Measurements from ENCODE around the gene B4GALT6.

Gene B4GALT6

DNA sequence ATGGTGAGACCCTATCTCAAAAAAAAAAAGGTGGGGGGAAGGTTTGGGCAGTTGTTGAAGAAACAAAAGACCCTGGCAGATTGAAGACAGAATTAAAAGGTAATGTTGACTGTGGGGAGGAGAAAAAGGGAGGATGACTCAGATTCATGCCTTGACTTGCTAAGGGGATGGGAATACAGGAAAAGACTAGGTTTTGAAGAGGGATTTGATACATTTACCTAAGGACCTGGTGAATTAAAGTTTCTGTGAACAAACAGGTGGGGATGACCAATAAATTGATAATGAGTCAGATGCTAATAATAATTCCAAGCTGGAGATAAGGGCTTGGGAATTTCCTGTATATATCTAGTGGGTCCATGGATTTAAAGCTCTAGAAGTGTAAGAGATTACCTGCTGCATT lies 65.1 kb downstream of the B4GALT6 start:
- H3K36me3 Mint-ChIP-seq (ENCODE audit: low read depth), result no peaks in the 10 kb centered on the region
- H3K27ac Mint-ChIP-seq, result no peak overlapping the region

DNA sequence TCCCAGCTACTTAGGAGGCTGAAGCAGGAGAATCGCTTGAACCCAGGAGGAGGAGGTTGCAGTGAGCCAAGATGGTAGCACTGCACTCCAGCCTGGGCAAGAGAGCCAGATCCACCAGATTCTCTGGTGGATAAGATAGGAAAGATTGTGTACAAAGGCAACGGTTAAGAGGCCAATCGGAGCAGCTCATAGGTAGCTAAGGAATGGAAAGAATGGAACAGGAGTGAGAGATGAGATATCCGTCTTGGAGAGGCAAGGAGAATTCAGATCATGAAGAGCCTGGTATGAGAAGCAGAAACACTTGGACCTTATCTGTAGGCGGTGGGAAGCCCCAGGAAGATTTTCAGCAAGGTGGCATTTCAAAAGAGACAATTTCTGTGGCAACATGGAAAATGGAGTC lies 65.6 kb downstream of the B4GALT6 start:
- Mint-ChIP-seq H3K36me3 (ENCODE audit: low read depth) (no peaks in the 10 kb centered on the region), H3K4me3 (no peak overlapping the region), H3K4me1 (ENCODE audit: low read depth) (no peaks in the 10 kb centered on the region), H3K27ac (no peak overlapping the region), H3K27me3 (ENCODE audit: low read depth) (no peaks in the 10 kb centered on the region), H3K9me3 (no peaks in the 10 kb centered on the region)
- no peak for DNase-seq (ENCODE audit: low spot score)

More for the DNA sequence above, 65.1 kb downstream of the B4GALT6 start:
- DNase-seq (ENCODE audit: low spot score), result no peak
- Mint-ChIP-seq H3K9me3 (no peaks in the 10 kb centered on the region), H3K27me3 (ENCODE audit: low read depth) (no peaks in the 10 kb centered on the region), H3K4me1 (ENCODE audit: low read depth) (no peaks in the 10 kb centered on the region), H3K4me3 (no peak overlapping the region)

DNA sequence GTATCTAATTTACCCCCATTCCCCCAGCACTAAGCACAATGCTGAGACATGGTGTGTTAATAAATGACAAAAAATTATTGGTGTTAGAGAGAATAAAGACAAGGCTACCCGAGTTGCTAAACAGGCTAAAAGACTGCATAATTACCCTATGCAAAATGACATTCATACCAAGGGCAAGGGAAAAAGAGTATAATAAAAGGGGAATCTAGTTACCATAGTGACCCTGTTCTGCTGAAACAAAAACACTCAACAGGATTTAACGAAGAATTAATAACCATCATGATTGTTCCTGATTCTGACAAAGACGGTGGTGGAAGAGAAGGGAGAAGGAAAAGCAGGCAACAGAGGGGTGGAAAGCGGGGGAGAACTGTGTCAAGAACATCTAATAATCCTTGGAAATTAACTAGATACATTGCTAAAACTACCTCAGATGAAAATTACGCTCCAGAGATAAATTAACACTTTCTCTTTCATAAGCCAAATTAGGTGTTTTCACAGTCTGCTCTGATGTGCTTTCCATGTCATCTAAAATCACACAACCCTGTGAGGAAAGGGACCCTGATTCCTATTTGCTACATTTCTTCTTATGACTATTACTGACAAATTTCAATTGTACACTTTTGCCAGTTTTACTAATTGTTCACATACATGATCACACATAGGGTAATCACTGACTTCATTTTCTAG lies 67.2 kb downstream of the B4GALT6 start:
- Mint-ChIP-seq H3K27ac (no peak overlapping the region), H3K36me3 (ENCODE audit: low read depth) (no peaks in the 10 kb centered on the region), H3K27me3 (ENCODE audit: low read depth) (no peaks in the 10 kb centered on the region), H3K4me1 (ENCODE audit: low read depth) (no peaks in the 10 kb centered on the region), H3K4me3 (no peak overlapping the region), H3K9me3 (no peaks in the 10 kb centered on the region)
- no peak for DNase-seq (ENCODE audit: low spot score)

DNA sequence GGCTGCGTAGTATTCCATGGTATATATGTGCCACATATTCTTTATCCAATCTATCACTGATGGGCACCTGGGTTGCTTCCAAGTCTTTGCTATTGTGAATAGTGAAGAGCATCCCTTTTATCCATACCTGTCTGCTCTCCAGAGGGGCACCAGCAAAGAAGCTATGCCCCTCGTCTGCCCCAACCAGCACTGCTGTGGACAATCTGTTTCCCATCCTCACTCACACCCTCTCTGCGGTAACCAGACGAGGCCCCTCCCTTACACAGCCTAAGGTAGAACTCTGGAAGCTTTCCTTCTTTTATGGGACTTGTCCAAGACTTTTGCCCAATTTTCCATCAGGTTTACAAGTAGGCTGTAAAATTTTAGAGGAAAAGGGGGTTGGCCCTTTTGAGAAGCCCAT lies 67.8 kb downstream of the B4GALT6 start:
- Mint-ChIP-seq H3K4me1 (ENCODE audit: low read depth) (no peaks in the 10 kb centered on the region), H3K27me3 (ENCODE audit: low read depth) (no peaks in the 10 kb centered on the region), H3K4me3 (no peak overlapping the region), H3K9me3 (no peaks in the 10 kb centered on the region), H3K27ac (no peak overlapping the region), H3K36me3 (ENCODE audit: low read depth) (no peaks in the 10 kb centered on the region)
- DNase-seq (ENCODE audit: low spot score), result no peak

- no peak for DNase-seq (ENCODE audit: low spot score)
- no peaks in the 10 kb centered on the region for H3K27me3 Mint-ChIP-seq (ENCODE audit: low read depth)
- H3K27ac Mint-ChIP-seq, result no peak overlapping the region
- no peaks in the 10 kb centered on the region for H3K9me3 Mint-ChIP-seq
- H3K36me3 Mint-ChIP-seq (ENCODE audit: low read depth), result no peaks in the 10 kb centered on the region
- no peaks in the 10 kb centered on the region for H3K4me1 Mint-ChIP-seq (ENCODE audit: low read depth)
- H3K4me3 Mint-ChIP-seq, result no peak overlapping the region
Observed at GRCh38 chr18:31614044-31614443, 70.3 kb downstream of the B4GALT6 start.

GRCh38 chr18:31612124-31612523 lies 72.3 kb downstream of the B4GALT6 start:
- Mint-ChIP-seq H3K27me3 (ENCODE audit: low read depth) (peaks cover 3% of the 10 kb centered on the region), H3K36me3 (ENCODE audit: low read depth) (no peaks in the 10 kb centered on the region), H3K27ac (no peak overlapping the region), H3K9me3 (no peaks in the 10 kb centered on the region), H3K4me3 (no peak overlapping the region), H3K4me1 (ENCODE audit: low read depth) (no peaks in the 10 kb centered on the region)
- no peak for DNase-seq (ENCODE audit: low spot score)

GRCh38 chr18:31611511-31611910 lies 72.9 kb downstream of the B4GALT6 start:
- Mint-ChIP-seq H3K27me3 (ENCODE audit: low read depth) (peaks cover 3% of the 10 kb centered on the region), H3K27ac (no peak overlapping the region), H3K4me3 (no peak overlapping the region)

GRCh38 chr18:31610286-31611205 lies 73.8 kb downstream of the B4GALT6 start:
- Mint-ChIP-seq H3K4me1 (ENCODE audit: low read depth) (no peaks in the 10 kb centered on the region), H3K4me3 (no peak overlapping the region), H3K9me3 (no peaks in the 10 kb centered on the region), H3K27me3 (ENCODE audit: low read depth) (peaks cover 3% of the 10 kb centered on the region), H3K27ac (no peak overlapping the region), H3K36me3 (ENCODE audit: low read depth) (no peaks in the 10 kb centered on the region)
- DNase-seq (ENCODE audit: low spot score), result no peak

More at GRCh38 chr18:31611511-31611910, 72.9 kb downstream of the B4GALT6 start:
- Mint-ChIP-seq H3K4me1 (ENCODE audit: low read depth) (no peaks in the 10 kb centered on the region), H3K36me3 (ENCODE audit: low read depth) (no peaks in the 10 kb centered on the region), H3K9me3 (no peaks in the 10 kb centered on the region)
- no peak for DNase-seq (ENCODE audit: low spot score)

DNA sequence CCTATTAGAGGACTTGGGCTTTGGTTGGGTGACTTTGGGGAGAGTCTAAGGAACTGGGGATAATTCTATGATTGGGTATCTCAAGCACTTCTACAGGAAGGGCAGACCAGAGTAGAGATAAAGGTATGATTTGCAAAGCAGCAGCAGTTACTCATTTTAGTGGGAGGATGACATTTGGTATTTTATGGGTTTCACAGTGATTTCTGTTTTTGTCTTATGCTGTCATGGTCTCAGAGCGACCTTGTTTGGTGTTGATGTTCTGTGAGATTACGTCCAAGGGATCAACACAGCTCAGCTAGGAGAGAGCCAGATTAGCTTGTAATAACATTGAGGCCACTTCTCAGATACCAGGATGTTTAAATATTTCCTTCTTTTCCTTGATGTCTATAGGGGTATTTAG lies 74.5 kb downstream of the B4GALT6 start:
- H3K36me3 Mint-ChIP-seq (ENCODE audit: low read depth), result no peaks in the 10 kb centered on the region
- DNase-seq (ENCODE audit: low spot score), result no peak

GRCh38 chr18:31607384-31607783 lies 77.0 kb downstream of the B4GALT6 start:
- H3K9me3 Mint-ChIP-seq, result no peaks in the 10 kb centered on the region

More for the DNA sequence above, 74.5 kb downstream of the B4GALT6 start:
- Mint-ChIP-seq H3K27ac (no peak overlapping the region), H3K27me3 (ENCODE audit: low read depth) (peaks cover 3% of the 10 kb centered on the region), H3K4me3 (no peak overlapping the region), H3K4me1 (ENCODE audit: low read depth) (no peaks in the 10 kb centered on the region), H3K9me3 (no peaks in the 10 kb centered on the region)

DNA sequence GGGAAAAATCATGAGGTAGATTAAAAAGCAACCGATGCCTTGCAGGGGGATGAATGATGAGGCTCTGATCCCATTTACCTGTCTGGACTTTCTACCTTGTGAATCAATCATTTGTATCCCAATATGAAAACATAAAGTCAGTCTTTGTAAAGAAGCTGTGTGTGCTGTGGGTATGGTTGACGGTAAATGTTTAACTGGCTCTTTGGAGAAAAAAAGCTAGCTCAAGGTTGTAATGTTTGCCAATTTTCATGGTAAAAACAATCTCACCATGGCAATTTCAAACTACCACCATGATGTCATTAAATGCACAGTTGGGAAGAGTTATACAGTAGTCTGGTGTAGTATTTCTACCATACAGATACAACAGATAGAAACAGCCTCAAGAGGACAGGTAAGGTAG lies 78.1 kb downstream of the B4GALT6 start:
- H3K4me3 Mint-ChIP-seq, result no peak overlapping the region

More at GRCh38 chr18:31607384-31607783, 77.0 kb downstream of the B4GALT6 start:
- Mint-ChIP-seq H3K4me3 (no peak overlapping the region), H3K27me3 (ENCODE audit: low read depth) (peaks cover 3% of the 10 kb centered on the region), H3K27ac (no peak overlapping the region), H3K36me3 (ENCODE audit: low read depth) (no peaks in the 10 kb centered on the region), H3K4me1 (ENCODE audit: low read depth) (no peaks in the 10 kb centered on the region)
- DNase-seq (ENCODE audit: low spot score), result no peak

GRCh38 chr18:31603315-31603714 lies 81.1 kb downstream of the B4GALT6 start:
- Mint-ChIP-seq H3K4me3 (no peak overlapping the region), H3K4me1 (ENCODE audit: low read depth) (no peaks in the 10 kb centered on the region), H3K27ac (no peak overlapping the region), H3K36me3 (ENCODE audit: low read depth) (no peaks in the 10 kb centered on the region), H3K27me3 (ENCODE audit: low read depth) (peaks cover 3% of the 10 kb centered on the region), H3K9me3 (no peaks in the 10 kb centered on the region)
- DNase-seq (ENCODE audit: low spot score), result peak; percentile 19

More for the DNA sequence above, 78.1 kb downstream of the B4GALT6 start:
- no peaks in the 10 kb centered on the region for H3K4me1 Mint-ChIP-seq (ENCODE audit: low read depth)
- no peak overlapping the region for H3K27ac Mint-ChIP-seq
- DNase-seq (ENCODE audit: low spot score), result no peak
- peaks cover 3% of the 10 kb centered on the region for H3K27me3 Mint-ChIP-seq (ENCODE audit: low read depth)
- H3K36me3 Mint-ChIP-seq (ENCODE audit: low read depth), result no peaks in the 10 kb centered on the region
- H3K9me3 Mint-ChIP-seq, result no peaks in the 10 kb centered on the region

DNA sequence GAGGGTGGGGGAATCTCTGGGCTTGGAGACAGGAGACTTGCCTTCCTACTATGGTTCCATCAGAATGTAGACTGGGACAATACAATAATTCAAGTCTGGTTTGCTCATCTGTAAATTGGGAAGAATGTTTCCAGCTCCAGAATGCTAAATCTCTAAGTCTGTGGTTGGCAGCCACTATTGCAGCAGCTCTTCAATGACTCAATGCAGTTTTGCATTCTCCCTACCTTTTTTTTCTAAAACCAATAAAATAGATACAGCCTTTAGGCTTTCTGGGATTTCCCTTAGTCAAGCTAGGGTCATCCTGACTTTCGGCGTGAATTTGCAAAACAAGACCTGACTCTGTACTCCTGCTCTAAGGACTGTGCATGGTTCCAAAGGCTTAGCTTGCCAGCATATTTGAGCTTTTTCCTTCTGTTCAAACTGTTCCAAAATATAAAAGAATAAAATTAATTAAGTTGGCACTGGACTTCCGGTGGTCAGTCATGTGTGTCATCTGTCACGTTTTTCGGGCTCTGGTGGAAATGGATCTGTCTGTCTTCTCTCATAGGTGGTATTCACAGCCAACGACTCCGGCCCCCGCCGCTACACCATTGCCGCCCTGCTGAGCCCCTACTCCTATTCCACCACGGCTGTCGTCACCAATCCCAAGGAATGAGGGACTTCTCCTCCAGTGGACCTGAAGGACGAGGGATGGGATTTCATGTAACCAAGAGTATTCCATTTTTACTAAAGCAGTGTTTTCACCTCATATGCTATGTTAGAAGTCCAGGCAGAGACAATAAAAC lies 86.2 kb downstream of the B4GALT6 start:
- no peaks in the 10 kb centered on the region for H3K9me3 Mint-ChIP-seq
- no peaks in the 10 kb centered on the region for H3K36me3 Mint-ChIP-seq (ENCODE audit: low read depth)
- H3K27ac Mint-ChIP-seq, result no peak overlapping the region
- H3K27me3 Mint-ChIP-seq (ENCODE audit: low read depth), result no peaks in the 10 kb centered on the region
- no peak for DNase-seq (ENCODE audit: low spot score)
- no peaks in the 10 kb centered on the region for H3K4me1 Mint-ChIP-seq (ENCODE audit: low read depth)
- H3K4me3 Mint-ChIP-seq, result no peak overlapping the region
